Suprapubic skin (tissue), 4 donors: ENCODE measurements around the gene SLC8A1. TPM values are rescaled to one million over a fixed set of nuclear protein-coding genes. Genes with fewer than 3 reads are reported as not detected.

Experiments
- DNase-seq, 2 donors: peaks; one replicate each; pipeline ENCODE4 v3.0.0-alpha.2; 2019; ENCODE audit warnings: low spot score in 2 of 2
- H3K27ac ChIP-seq: fragments of 200-600 bp; sonication (generic); one replicate; pipeline ENCODE4 v1.5.1; 2019
- H3K27me3 ChIP-seq: fragments of 200-600 bp; sonication (generic); one replicate; pipeline ENCODE4 v1.5.1; 2019
- H3K36me3 ChIP-seq: fragments of 200-600 bp; sonication (generic); one replicate; pipeline ENCODE4 v1.5.1; 2019
- H3K4me1 ChIP-seq: fragments of 200-600 bp; sonication (generic); one replicate; pipeline ENCODE4 v1.5.1; 2019
- H3K4me3 ChIP-seq: fragments of 200-600 bp; sonication (generic); one replicate; pipeline ENCODE4 v1.5.1; 2019; ENCODE audit warnings: mild to moderate bottlenecking
- H3K9me3 ChIP-seq: fragments of 200-600 bp; sonication (generic); one replicate; pipeline ENCODE4 v1.5.1; 2019
- EP300 ChIP-seq: sonication (generic); formaldehyde crosslinking; IDR thresholded peaks from one replicate; pipeline ENCODE4 v1.6.1; 2017; ENCODE audit warnings: antibody characterized with exemption
- POLR2A ChIP-seq, 2 donors: fragments of 450-650 bp; IDR thresholded peaks; one replicate each; pipeline ENCODE4 v1.6.1; 2017; ENCODE audit warnings: antibody characterized with exemption in 2 of 2, mild to moderate bottlenecking in 2 of 2, moderate library complexity in 2 of 2
- POLR2AphosphoS5 ChIP-seq, 3 donors: sonication (generic); formaldehyde crosslinking; IDR thresholded peaks; one replicate each; pipeline ENCODE4 v1.6.1; 2017; ENCODE audit warnings: antibody characterized with exemption in 3 of 3
- WGBS: methylation state at CpG from one replicate; pipeline ENCODE4 v1.1.5; 2018; 5-methylcytosine and 5-hydroxymethylcytosine counted together
- total RNA-seq, 4 donors: library from RNA; depleted of rRNA; stranded (reverse); fragments of >200 nt; gene quantifications; one replicate each; pipeline ENCODE4 v1.1.0, GENCODE V29; 2016
- TF ChIP-seq, protein P1 (sequence below), 2 donors: fragments of 200-600 bp in 1 of 2; fragments of 450-650 bp in 1 of 2; sonication (generic) in 1 of 2; IDR thresholded peaks; one replicate each; pipeline ENCODE4 v1.5.1; 2016 to 2019; ENCODE audit warnings: antibody characterized with exemption in 2 of 2, mild to moderate bottlenecking in 1 of 2, moderate library complexity in 1 of 2

Gene SLC8A1
- total RNA-seq, 4 donors from 2014 or later, result 2.4 to 14.4 (median 9.9) TPM

DNA sequence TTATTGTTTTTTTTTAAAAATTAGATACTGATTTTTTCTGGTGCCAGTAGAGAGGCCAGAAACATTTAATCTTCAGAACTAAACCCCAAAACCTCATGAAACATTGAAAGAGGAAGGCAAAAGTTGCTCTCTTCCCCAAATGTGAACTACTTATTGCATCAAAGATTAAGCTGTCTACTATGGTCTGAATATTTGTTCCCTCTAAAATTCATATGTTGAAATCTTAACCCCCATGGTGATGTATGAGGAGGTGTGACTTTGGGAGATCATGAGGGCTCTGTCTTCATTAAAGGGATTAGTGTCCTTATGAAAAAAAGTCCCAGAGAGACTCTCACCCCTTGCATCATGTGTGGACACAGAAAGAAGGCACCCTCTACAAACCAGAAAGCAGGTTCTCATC lies 28.2 kb upstream of the SLC8A1 start:
- H3K9me3 ChIP-seq, result no peaks in the 10 kb centered on the region
- TF ChIP-seq EP300, result no peak
- TF ChIP-seq POLR2AphosphoS5 (IDR thresholded peaks at IDR 0.05), result no peak
- TF ChIP-seq, protein P1, sequence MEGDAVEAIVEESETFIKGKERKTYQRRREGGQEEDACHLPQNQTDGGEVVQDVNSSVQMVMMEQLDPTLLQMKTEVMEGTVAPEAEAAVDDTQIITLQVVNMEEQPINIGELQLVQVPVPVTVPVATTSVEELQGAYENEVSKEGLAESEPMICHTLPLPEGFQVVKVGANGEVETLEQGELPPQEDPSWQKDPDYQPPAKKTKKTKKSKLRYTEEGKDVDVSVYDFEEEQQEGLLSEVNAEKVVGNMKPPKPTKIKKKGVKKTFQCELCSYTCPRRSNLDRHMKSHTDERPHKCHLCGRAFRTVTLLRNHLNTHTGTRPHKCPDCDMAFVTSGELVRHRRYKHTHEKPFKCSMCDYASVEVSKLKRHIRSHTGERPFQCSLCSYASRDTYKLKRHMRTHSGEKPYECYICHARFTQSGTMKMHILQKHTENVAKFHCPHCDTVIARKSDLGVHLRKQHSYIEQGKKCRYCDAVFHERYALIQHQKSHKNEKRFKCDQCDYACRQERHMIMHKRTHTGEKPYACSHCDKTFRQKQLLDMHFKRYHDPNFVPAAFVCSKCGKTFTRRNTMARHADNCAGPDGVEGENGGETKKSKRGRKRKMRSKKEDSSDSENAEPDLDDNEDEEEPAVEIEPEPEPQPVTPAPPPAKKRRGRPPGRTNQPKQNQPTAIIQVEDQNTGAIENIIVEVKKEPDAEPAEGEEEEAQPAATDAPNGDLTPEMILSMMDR (IDR thresholded peaks at IDR 0.05), result no peak
- TF ChIP-seq POLR2A (IDR thresholded peaks at IDR 0.05), result no peak
- H3K36me3 ChIP-seq, result no peaks in the 10 kb centered on the region
- no peaks in the 10 kb centered on the region for H3K27me3 ChIP-seq
- DNase-seq, result no peak
- no peak overlapping the region for H3K27ac ChIP-seq
- no peak overlapping the region for H3K4me3 ChIP-seq
- H3K4me1 ChIP-seq, result no peaks in the 10 kb centered on the region

DNA sequence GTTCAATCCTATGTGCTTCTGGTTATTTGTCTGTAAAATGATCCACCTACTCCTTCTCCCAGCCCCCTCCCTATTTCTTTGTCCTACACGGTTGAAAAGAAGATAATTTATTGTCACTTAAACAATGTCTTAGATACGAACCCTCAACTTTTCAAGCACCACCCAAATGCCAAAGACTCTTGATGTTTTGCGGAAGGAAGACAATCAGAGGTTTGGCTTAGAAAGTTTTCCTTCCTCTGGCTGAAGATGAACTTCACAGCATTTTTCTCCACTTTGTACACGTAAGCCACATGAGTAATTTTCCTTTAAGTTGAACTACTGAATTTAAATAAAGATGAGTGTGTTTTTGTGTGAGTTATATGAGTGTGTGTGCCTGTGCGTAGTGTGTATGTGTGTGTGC lies 25.5 kb upstream of the SLC8A1 start:
- Histone ChIP-seq H3K36me3 (no peaks in the 10 kb centered on the region), H3K4me3 (no peak overlapping the region), H3K9me3 (no peaks in the 10 kb centered on the region), H3K27me3 (no peaks in the 10 kb centered on the region), H3K4me1 (no peaks in the 10 kb centered on the region), H3K27ac (no peak overlapping the region)
- 63% methylated on average over 5 of the region's 5 CpGs for WGBS
- TF ChIP-seq POLR2A (IDR thresholded peaks at IDR 0.05), result no peak
- no peak for TF ChIP-seq EP300
- TF ChIP-seq, protein P1 (IDR thresholded peaks at IDR 0.05), result no peak
- no peak for TF ChIP-seq POLR2AphosphoS5 (IDR thresholded peaks at IDR 0.05)
- DNase-seq, result no peak

DNA sequence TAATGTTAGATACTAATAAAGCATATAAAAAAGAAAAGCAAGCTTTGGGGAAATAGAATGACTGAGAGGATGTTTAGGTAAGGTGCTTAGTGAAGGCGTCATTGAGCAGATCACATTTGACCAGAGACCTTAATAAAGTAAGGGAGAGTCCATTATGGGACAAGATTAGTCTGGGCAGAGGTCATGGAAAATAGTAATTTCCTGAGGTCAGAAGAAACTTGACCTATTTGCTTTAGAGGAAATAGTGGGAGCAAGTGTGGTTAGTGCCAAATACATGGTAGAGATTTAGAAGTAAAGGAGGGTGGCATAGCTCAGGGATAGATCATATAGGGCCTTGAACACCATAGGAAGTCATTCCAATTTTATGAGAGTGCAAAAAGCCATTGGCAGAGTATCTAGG lies 24.5 kb upstream of the SLC8A1 start:
- H3K4me1 ChIP-seq, result peaks cover under 1% of the 10 kb centered on the region
- 91% methylated on average over 1 of the region's 1 CpG for WGBS
- H3K27ac ChIP-seq, result no peak overlapping the region
- no peaks in the 10 kb centered on the region for H3K36me3 ChIP-seq
- TF ChIP-seq, protein P1 (IDR thresholded peaks at IDR 0.05), result no peak
- TF ChIP-seq POLR2AphosphoS5 (IDR thresholded peaks at IDR 0.05), result no peak
- no peak for TF ChIP-seq EP300
- no peak for TF ChIP-seq POLR2A (IDR thresholded peaks at IDR 0.05)
- no peaks in the 10 kb centered on the region for H3K9me3 ChIP-seq
- no peak for DNase-seq
- H3K27me3 ChIP-seq, result no peaks in the 10 kb centered on the region
- no peak overlapping the region for H3K4me3 ChIP-seq

DNA sequence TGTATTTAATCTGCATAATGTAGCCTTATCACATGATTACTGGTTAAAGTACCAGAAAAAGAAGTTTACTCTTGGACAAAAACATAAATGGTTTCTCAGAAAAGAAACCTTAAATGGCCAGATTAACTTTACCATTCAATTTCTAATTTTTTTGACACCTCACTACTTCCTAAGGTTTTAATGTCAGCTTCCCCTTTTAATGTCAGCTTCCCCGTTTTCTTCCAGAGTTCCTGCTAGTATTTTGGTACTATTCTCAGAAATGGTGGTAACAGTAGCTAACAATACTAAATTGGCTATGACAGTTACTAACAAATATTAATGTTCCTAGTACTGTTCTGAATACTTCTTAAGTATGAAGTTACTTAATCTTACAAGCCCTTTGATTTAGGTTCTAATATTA lies 22.4 kb upstream of the SLC8A1 start:
- no peaks in the 10 kb centered on the region for H3K27me3 ChIP-seq
- H3K27ac ChIP-seq, result no peak overlapping the region
- no peak for DNase-seq
- peaks cover 2% of the 10 kb centered on the region for H3K4me1 ChIP-seq
- H3K36me3 ChIP-seq, result no peaks in the 10 kb centered on the region
- WGBS, result 66% methylated on average over 1 of the region's 1 CpG
- no peak overlapping the region for H3K4me3 ChIP-seq
- no peaks in the 10 kb centered on the region for H3K9me3 ChIP-seq
- TF ChIP-seq, protein P1 (IDR thresholded peaks at IDR 0.05), result no peak
- TF ChIP-seq POLR2A (IDR thresholded peaks at IDR 0.05), result no peak
- no peak for TF ChIP-seq POLR2AphosphoS5 (IDR thresholded peaks at IDR 0.05)
- TF ChIP-seq EP300, result no peak

DNA sequence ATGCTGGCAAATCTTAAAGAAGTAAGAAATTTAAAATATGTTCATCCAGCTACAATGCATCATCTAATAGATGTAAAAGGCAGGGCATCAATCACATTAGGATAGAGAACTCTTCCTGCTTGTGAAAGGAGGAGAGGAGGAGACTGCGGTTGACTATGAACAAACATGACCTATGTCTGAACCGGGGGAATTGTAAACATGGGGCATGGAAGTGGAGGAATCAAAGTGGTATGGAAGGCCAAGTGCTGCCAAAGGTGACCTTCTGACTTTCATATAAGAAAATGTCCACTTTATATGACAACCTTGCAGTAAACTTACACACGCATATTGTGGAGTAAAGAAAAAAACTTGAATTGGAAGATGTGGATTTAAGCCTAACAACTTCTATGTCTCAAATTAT lies 20.0 kb upstream of the SLC8A1 start:
- no peak for DNase-seq
- Histone ChIP-seq H3K9me3 (no peaks in the 10 kb centered on the region), H3K4me1 (peaks cover 2% of the 10 kb centered on the region), H3K36me3 (no peaks in the 10 kb centered on the region), H3K27me3 (no peaks in the 10 kb centered on the region), H3K4me3 (no peak overlapping the region), H3K27ac (no peak overlapping the region)
- no peak for TF ChIP-seq POLR2A (IDR thresholded peaks at IDR 0.05)
- no peak for TF ChIP-seq POLR2AphosphoS5 (IDR thresholded peaks at IDR 0.05)
- TF ChIP-seq, protein P1 (IDR thresholded peaks at IDR 0.05), result no peak
- no peak for TF ChIP-seq EP300
- 65% methylated on average over 3 of the region's 3 CpGs for WGBS
